Uterus (tissue), 2 donors: Measurements from ENCODE around the gene CCNE1.

ENCODE experiments used
- CTCF ChIP-seq, 4 experiments: fragments of 200-600 bp in 2 of 4; fragments of 450-650 bp in 2 of 4; sonication (generic) in 2 of 4; IDR thresholded peaks; one replicate each; pipeline ENCODE4 v1.5.1; 2016 to 2019; ENCODE audit warnings: antibody characterized with exemption in 4 of 4, mild to moderate bottlenecking in 2 of 4, moderate library complexity in 1 of 4
- POLR2A ChIP-seq, 2 donors: fragments of 450-650 bp; IDR thresholded peaks; one replicate each; pipeline ENCODE4 v1.6.1; 2016; ENCODE audit warnings: antibody characterized with exemption in 2 of 2, mild to moderate bottlenecking in 1 of 2, moderate library complexity in 1 of 2

- TF ChIP-seq CTCF (IDR thresholded peaks at IDR 0.05) = no peak
- TF ChIP-seq POLR2A (IDR thresholded peaks at IDR 0.05) = no peak
These were observed at the start of gene CCNE1 for GRCh38 chr19:29811125-29812079.
